HCT116 (cell line): ENCODE results near the gene OR10H5. TPM values are rescaled to one million over a fixed set of nuclear protein-coding genes. Genes with fewer than 3 reads are reported as not detected.

Experiments
- ATAC-seq: fragments of 200-7000 bp; cut with Tn5 transposase; 2 replicates; pipeline ENCODE4 v1.9.1; 2020; ENCODE audit warnings: mild to moderate bottlenecking, moderate library complexity
- Bru-seq: library from RNA; stranded (reverse); fragments of 400-500 nt; gene quantifications from one replicate; lab custom pipeline; 2021; lab: Mats Ljungman, UMichigan
- BruChase-seq, 2 experiments: library from RNA; stranded (reverse); fragments of 400-500 nt; gene quantifications; one replicate each; lab custom pipeline; 2021; lab: Mats Ljungman, UMichigan
- BruUV-seq: library from RNA; stranded (reverse); fragments of 400-500 nt; replicated peaks from 2 replicates; lab custom pipeline; 2021; lab: Mats Ljungman, UMichigan
- CTCF ChIA-PET: fragments of 300-600 bp; sonication (Branson Sonifier 250); formaldehyde crosslinking; loops from one replicate; lab custom pipeline; 2021; ENCODE audit warnings: antibody characterized with exemption; lab: Charles Lee
- POLR2A ChIA-PET: fragments of 300-600, 350-600 bp; sonication (Branson Sonifier 250); formaldehyde crosslinking; loops from one replicate; lab custom pipeline; 2021; ENCODE audit warnings: antibody characterized with exemption; lab: Charles Lee
- RAD21 ChIA-PET, 2 experiments: fragments of 300-600 bp; sonication (Branson Sonifier 250); formaldehyde crosslinking; loops; one replicate each; lab custom pipeline; 2023; ENCODE audit warnings: low total read pairs in 2 of 2; ENCODE audit not compliant: uncharacterized antibody in 2 of 2, unreplicated experiment in 2 of 2, low non-redundant PET in 1 of 2; lab: Charles Lee
- DNase-seq: peaks from one replicate; pipeline ENCODE4 v3.0.0-alpha.2; 2010; ENCODE audit warnings: low read depth, low spot score
- H2AFZ ChIP-seq: fragments of 200-600 bp; shearing (Covaris generic), sonication (generic); 2 replicates; pipeline ENCODE4 v1.6.1; 2017; ENCODE audit warnings: low read depth, mixed run types, mixed read lengths, antibody characterized with exemption, low read length; ENCODE audit not compliant: poor library complexity, severe bottlenecking
- H3K27ac ChIP-seq: 2 replicates; pipeline ENCODE4 v1.5.1; 2012; ENCODE audit warnings: low read depth, low read length
- H3K27me3 ChIP-seq: fragments of 200-600 bp; sonication (generic); 2 replicates; pipeline ENCODE4 v1.6.1; 2016; ENCODE audit warnings: mixed run types, low read length, mixed read lengths; ENCODE audit not compliant: insufficient read depth
- H3K36me3 ChIP-seq, 2 experiments: fragments of 200-500 bp in 1 of 2; fragments of 200-600 bp in 1 of 2; sonication (Bioruptor generic) in 1 of 2; sonication (generic) in 1 of 2; 2 replicates each; pipeline versions ENCODE4 v1.5.1 to v1.6.1; 2014 to 2016; ENCODE audit warnings: low read length in 2 of 2, inconsistent platforms in 1 of 2, mixed read lengths in 1 of 2, mixed run types in 1 of 2; ENCODE audit not compliant: insufficient read depth in 2 of 2, control insufficient read depth in 1 of 2
- H3K4me1 ChIP-seq, 2 experiments: fragments of 200-600 bp in 1 of 2; sonication (generic) in 1 of 2; 2 replicates each; pipeline versions ENCODE4 v1.5.1 to v1.6.1; 2012 to 2017; ENCODE audit warnings: low read length in 2 of 2, inconsistent platforms in 1 of 2, mild to moderate bottlenecking in 1 of 2, mixed read lengths in 1 of 2, mixed run types in 1 of 2, moderate library complexity in 1 of 2; ENCODE audit not compliant: insufficient read depth in 2 of 2, control insufficient read depth in 1 of 2
- H3K4me2 ChIP-seq: fragments of 200-600 bp; sonication (generic); 2 replicates; pipeline ENCODE4 v1.6.1; 2017; ENCODE audit warnings: mixed run types, low read length, mixed read lengths
- H3K4me3 ChIP-seq, 2 experiments: fragments of 200-600 bp in 1 of 2; sonication (generic) in 1 of 2; replicated peaks in 1 of 2; 2 replicates each; pipeline ENCODE4 v1.5.1; 2011 to 2016; ENCODE audit warnings: low read length in 2 of 2, control low read depth in 1 of 2, low read depth in 1 of 2, mild to moderate bottlenecking in 1 of 2, mixed read lengths in 1 of 2, mixed run types in 1 of 2
- H3K79me2 ChIP-seq: fragments of 200-600 bp; sonication (generic); 2 replicates; pipeline ENCODE4 v1.6.1; 2017; ENCODE audit warnings: mild to moderate bottlenecking, mixed run types, low read length, moderate library complexity, mixed read lengths; ENCODE audit not compliant: insufficient read depth
- H3K9ac ChIP-seq: fragments of 200-600 bp; sonication (generic); 2 replicates; pipeline ENCODE4 v1.6.1; 2016; ENCODE audit warnings: low read length, mixed read lengths
- H3K9me2 ChIP-seq: fragments of 200-600 bp; sonication (generic), shearing (Covaris generic); 2 replicates; pipeline ENCODE4 v1.6.1; 2017; ENCODE audit warnings: mixed run types, mild to moderate bottlenecking, moderate library complexity; ENCODE audit not compliant: insufficient read depth
- H3K9me3 ChIP-seq, 2 experiments: fragments of 200-500 bp in 1 of 2; fragments of 200-600 bp in 1 of 2; sonication (Bioruptor generic) in 1 of 2; sonication (generic) in 1 of 2; 2 replicates each; pipeline ENCODE4 v1.6.1; 2014 to 2017; ENCODE audit warnings: low read length in 2 of 2, mixed read lengths in 2 of 2, inconsistent platforms in 1 of 2, low read depth in 1 of 2, mild to moderate bottlenecking in 1 of 2, mixed run types in 1 of 2, moderate library complexity in 1 of 2; ENCODE audit not compliant: control insufficient read depth in 1 of 2, insufficient read depth in 1 of 2
- H4K20me1 ChIP-seq: fragments of 200-600 bp; sonication (generic), shearing (Covaris generic); 2 replicates; pipeline ENCODE4 v1.6.1; 2017; ENCODE audit warnings: mixed run types, mild to moderate bottlenecking, moderate library complexity; ENCODE audit not compliant: insufficient read depth
- ATF3 ChIP-seq: IDR thresholded peaks from 2 replicates; pipeline ENCODE4 v1.6.1; 2012
- CBX3 ChIP-seq: IDR thresholded peaks from 2 replicates; pipeline ENCODE4 v1.6.1; 2012; ENCODE audit warnings: low read depth
- EGR1 ChIP-seq: IDR thresholded peaks from 2 replicates; pipeline ENCODE4 v1.6.1; 2012; ENCODE audit warnings: low read depth
- ELF1 ChIP-seq: IDR thresholded peaks from 2 replicates; pipeline ENCODE4 v1.6.1; 2012; ENCODE audit warnings: low read depth, borderline replicate concordance
- EZH2 ChIP-seq: fragments of 200-600 bp; sonication (generic); IDR thresholded peaks from 2 replicates; pipeline ENCODE4 v1.6.1; 2017; ENCODE audit warnings: antibody characterized with exemption, mixed run types
- FOSL1 ChIP-seq: IDR thresholded peaks from 2 replicates; pipeline ENCODE4 v1.6.1; 2012; ENCODE audit warnings: low read depth
- MAX ChIP-seq: IDR thresholded peaks from 2 replicates; pipeline ENCODE4 v1.6.1; 2012
- POLR2A ChIP-seq: IDR thresholded peaks from 2 replicates; pipeline ENCODE4 v1.7.0; 2011; ENCODE audit warnings: borderline replicate concordance; ENCODE audit not compliant: insufficient read depth, insufficient read length; ENCODE audit errors: extremely low read depth
- SIN3A ChIP-seq: IDR thresholded peaks from 2 replicates; pipeline ENCODE4 v1.6.1; 2012; ENCODE audit warnings: low read depth
- SP1 ChIP-seq: IDR thresholded peaks from 2 replicates; pipeline ENCODE4 v1.6.1; 2012; ENCODE audit warnings: low read depth
- YY1 ChIP-seq: IDR thresholded peaks from 2 replicates; pipeline ENCODE4 v1.6.1; 2011; ENCODE audit warnings: low read length, low read depth, moderate library complexity, mild to moderate bottlenecking; ENCODE audit not compliant: insufficient replicate concordance; ENCODE audit errors: extremely low read depth
- ZBTB33 ChIP-seq: IDR thresholded peaks from 2 replicates; pipeline ENCODE4 v1.6.1; 2011; ENCODE audit warnings: mild to moderate bottlenecking, low read length, moderate library complexity; ENCODE audit not compliant: insufficient replicate concordance; ENCODE audit errors: extremely low read depth
- ZNF274 ChIP-seq: fragments of 200-500 bp; sonication (Bioruptor generic); IDR thresholded peaks from 2 replicates; pipeline ENCODE4 v1.6.1; 2014; ENCODE audit warnings: mild to moderate bottlenecking, low read depth, low read length, inconsistent platforms
- intact Hi-C: fragments of 100-400 bp; cut with micrococcal nuclease; formaldehyde crosslinking; loops from 2 replicates; pipeline ENCODE4 v1.10.0; 2022
- long read RNA-seq: library from polyadenylated mRNA; unstranded; transcript quantifications from one replicate; pipeline ENCODE4 v2.0.0, GENCODE V29; 2021; ENCODE audit not compliant: unreplicated experiment
- polyA plus RNA-seq: library from polyadenylated mRNA; unstranded; fragments of >200 nt; gene quantifications from 2 replicates; pipeline ENCODE4 v1.2.1, GENCODE V29; 2012; ENCODE audit warnings: missing spikeins
- total RNA-seq: library from RNA; stranded (reverse); gene quantifications from one replicate; pipeline ENCODE4 v1.2.1, GENCODE V29; 2021; ENCODE audit not compliant: unreplicated experiment
- TF ChIP-seq, protein P1 (sequence below): IDR thresholded peaks from 2 replicates; pipeline ENCODE4 v1.6.1; 2012; ENCODE audit warnings: low read depth

The OR10H5 gene
- not detected for total RNA-seq
- polyA plus RNA-seq = not detected in 2 replicates
- not detected for Bru-seq, nascent RNA
- BruChase-seq, experiment 1, labeled RNA remaining after a 6-hour chase = not detected
- not detected for BruChase-seq, experiment 2, labeled RNA remaining after a 2-hour chase
- long read RNA-seq = 0 reads

GRCh38 chr19:15787611-15788155 is at the start of gene OR10H5:
Gene OR10H5 (plus strand): TSS chr19:15787661. CDS start chr19:15794049, 6,388 bp downstream.
- Histone ChIP-seq H4K20me1 (no peaks in the 10 kb centered on the region), H2AFZ (no peak within 1 kb of the TSS), H3K4me3 (no peak within 1 kb of the TSS)
- DNase-seq = no peak
- intact Hi-C loops = no loop called here
- TF ChIP-seq SP1 = no peak
- TF ChIP-seq, all 23 proteins: peak for 0
- Histone ChIP-seq H3K9me3 (no peaks in the 10 kb centered on the region), H3K9me2 (no peaks in the 10 kb centered on the region), H3K9ac (no peak within 1 kb of the TSS), H3K79me2 (no peaks in the 10 kb centered on the region), H3K36me3 (no peaks in the 10 kb centered on the region), H3K4me2 (no peak within 1 kb of the TSS), H3K27me3 (0 out of 2 replicates have a peak, but pooled peaks cover 4% of the 10 kb centered on the region), H3K4me1 (peaks cover 0 to 12% of the 10 kb centered on the region in 2 experiments; a peak in 1 of 4 replicates), H3K27ac (no peak within 1 kb of the TSS)
- POLR2A ChIA-PET = no interaction called here
- CTCF ChIA-PET = no interaction called here
- RAD21 ChIA-PET = no interaction called here
- BruUV-seq = no TSS peak
- ATAC-seq = no peak

DNA sequence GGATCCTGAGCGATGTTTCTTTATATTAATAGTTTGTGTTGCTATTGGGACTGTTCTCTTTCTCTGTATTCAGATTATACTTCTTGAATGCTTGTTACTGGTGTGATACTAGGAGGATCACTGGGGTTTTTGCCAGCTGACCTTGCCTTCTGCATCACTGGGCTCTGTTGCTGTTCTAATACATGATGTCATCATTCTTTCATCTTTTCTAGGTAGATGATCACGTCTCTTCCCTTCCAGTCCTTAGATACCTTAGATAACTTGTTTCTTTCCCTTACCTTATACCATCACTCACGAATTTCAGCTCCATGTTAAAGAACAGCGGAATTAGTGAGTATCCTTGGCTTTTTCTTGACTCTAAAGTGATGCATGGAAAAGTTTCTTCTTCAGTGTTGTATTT is 49.7 kb upstream of the OR10H5 start, which contains the start of gene OR10H3:
TSS of gene OR10H3 (plus strand) at position 264 of the 400 bp plus-strand sequence. CDS start 3,408 bp downstream, outside the sequence.
- Histone ChIP-seq H3K4me3 (no peak within 1 kb of the TSS), H2AFZ (no peak within 1 kb of the TSS), H3K27ac (no peak within 1 kb of the TSS), H3K79me2 (no peaks in the 10 kb centered on the region), H3K4me1 (no peaks in the 10 kb centered on the region), H3K9ac (no peak within 1 kb of the TSS), H4K20me1 (no peaks in the 10 kb centered on the region; the same call in 1 of the 2 replicates), H3K36me3 (no peaks in the 10 kb centered on the region), H3K9me2 (no peaks in the 10 kb centered on the region; the same call in 1 of the 2 replicates), H3K27me3 (no peaks in the 10 kb centered on the region), H3K4me2 (no peak within 1 kb of the TSS), H3K9me3 (peaks cover 14 to 28% of the 10 kb centered on the region in 2 experiments; a peak in 2 of 4 replicates)
- no peak for ATAC-seq
- ChIA-PET POLR2A (no interaction called here), CTCF (no interaction called here), RAD21 (no interaction called here)
- BruUV-seq = no TSS peak
- DNase-seq = no peak
- intact Hi-C loops = no loop called here
- TF ChIP-seq ELF1 = no peak
- no peak for TF ChIP-seq SIN3A
- TF ChIP-seq, protein P1, sequence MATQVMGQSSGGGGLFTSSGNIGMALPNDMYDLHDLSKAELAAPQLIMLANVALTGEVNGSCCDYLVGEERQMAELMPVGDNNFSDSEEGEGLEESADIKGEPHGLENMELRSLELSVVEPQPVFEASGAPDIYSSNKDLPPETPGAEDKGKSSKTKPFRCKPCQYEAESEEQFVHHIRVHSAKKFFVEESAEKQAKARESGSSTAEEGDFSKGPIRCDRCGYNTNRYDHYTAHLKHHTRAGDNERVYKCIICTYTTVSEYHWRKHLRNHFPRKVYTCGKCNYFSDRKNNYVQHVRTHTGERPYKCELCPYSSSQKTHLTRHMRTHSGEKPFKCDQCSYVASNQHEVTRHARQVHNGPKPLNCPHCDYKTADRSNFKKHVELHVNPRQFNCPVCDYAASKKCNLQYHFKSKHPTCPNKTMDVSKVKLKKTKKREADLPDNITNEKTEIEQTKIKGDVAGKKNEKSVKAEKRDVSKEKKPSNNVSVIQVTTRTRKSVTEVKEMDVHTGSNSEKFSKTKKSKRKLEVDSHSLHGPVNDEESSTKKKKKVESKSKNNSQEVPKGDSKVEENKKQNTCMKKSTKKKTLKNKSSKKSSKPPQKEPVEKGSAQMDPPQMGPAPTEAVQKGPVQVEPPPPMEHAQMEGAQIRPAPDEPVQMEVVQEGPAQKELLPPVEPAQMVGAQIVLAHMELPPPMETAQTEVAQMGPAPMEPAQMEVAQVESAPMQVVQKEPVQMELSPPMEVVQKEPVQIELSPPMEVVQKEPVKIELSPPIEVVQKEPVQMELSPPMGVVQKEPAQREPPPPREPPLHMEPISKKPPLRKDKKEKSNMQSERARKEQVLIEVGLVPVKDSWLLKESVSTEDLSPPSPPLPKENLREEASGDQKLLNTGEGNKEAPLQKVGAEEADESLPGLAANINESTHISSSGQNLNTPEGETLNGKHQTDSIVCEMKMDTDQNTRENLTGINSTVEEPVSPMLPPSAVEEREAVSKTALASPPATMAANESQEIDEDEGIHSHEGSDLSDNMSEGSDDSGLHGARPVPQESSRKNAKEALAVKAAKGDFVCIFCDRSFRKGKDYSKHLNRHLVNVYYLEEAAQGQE = no peak
- no peak for TF ChIP-seq POLR2A
- TF ChIP-seq CBX3 = no peak
- no peak for TF ChIP-seq EZH2
- no peak for TF ChIP-seq ZNF274
- no peak for TF ChIP-seq FOSL1
- TF ChIP-seq EGR1 = no peak
- no peak for TF ChIP-seq ZBTB33
- no peak for TF ChIP-seq YY1
- no peak for TF ChIP-seq MAX
- TF ChIP-seq ATF3 = no peak
